Lung (tissue), 12 donors: Measurements from ENCODE around the gene COLGALT1. TPM values are rescaled to one million over a fixed set of nuclear protein-coding genes. Genes with fewer than 3 reads are reported as not detected.

ENCODE experiments used
- ATAC-seq: fragments of 200-7000 bp; cut with Tn5 transposase; one replicate; pipeline ENCODE4 v1.9.1; 2020; ENCODE audit warnings: moderate number of reproducible peaks; ENCODE audit not compliant: insufficient read depth, low FRiP score
- DNase-seq, 3 donors: peaks; one replicate each; pipeline ENCODE4 v3.0.0-alpha.2; 2013 to 2017
- H3K27ac ChIP-seq, 2 donors: one replicate each; pipeline ENCODE4 v1.5.1; 2013; ENCODE audit warnings: mild to moderate bottlenecking in 2 of 2, moderate library complexity in 2 of 2, control low read depth in 1 of 2, inconsistent platforms in 1 of 2, low read depth in 1 of 2, low read length in 1 of 2
- H3K27me3 ChIP-seq, 3 donors: one replicate each; pipeline ENCODE4 v1.5.1; 2013; ENCODE audit warnings: low read length in 2 of 3; ENCODE audit not compliant: control insufficient read depth in 3 of 3, insufficient read depth in 3 of 3
- H3K36me3 ChIP-seq, 4 donors: one replicate each; pipeline ENCODE4 v1.5.1; 2013; ENCODE audit warnings: low read length in 4 of 4, mild to moderate bottlenecking in 1 of 4, moderate library complexity in 1 of 4; ENCODE audit not compliant: control insufficient read depth in 4 of 4, insufficient read depth in 4 of 4
- H3K4me1 ChIP-seq, 5 donors: one replicate each; pipeline ENCODE4 v1.5.1; 2013; ENCODE audit warnings: low read length in 5 of 5, mild to moderate bottlenecking in 2 of 5, moderate library complexity in 1 of 5; ENCODE audit not compliant: control insufficient read depth in 5 of 5, insufficient read depth in 5 of 5
- H3K4me3 ChIP-seq: one replicate; pipeline ENCODE4 v1.5.1; 2013; ENCODE audit warnings: mild to moderate bottlenecking, control low read depth, moderate library complexity
- H3K9ac ChIP-seq, 2 donors: one replicate each; pipeline ENCODE4 v1.5.1; 2013; ENCODE audit warnings: low read length in 2 of 2, control low read depth in 1 of 2; ENCODE audit not compliant: insufficient read depth in 1 of 2
- H3K9me3 ChIP-seq, 4 donors: one replicate each; pipeline ENCODE4 v1.5.1; 2013; ENCODE audit warnings: low read length in 3 of 4, mild to moderate bottlenecking in 1 of 4, moderate library complexity in 1 of 4; ENCODE audit not compliant: control insufficient read depth in 4 of 4, insufficient read depth in 3 of 4
- WGBS, 2 donors: extraction: QIAGEN DNeasy Blood & Tissue Kit; methylation state at CpG; one replicate each; pipeline ENCODE4 v1.1.7; 2013; 5-methylcytosine and 5-hydroxymethylcytosine counted together
- polyA plus RNA-seq, 2 donors: library from polyadenylated mRNA; stranded (reverse); fragments of 200-250 nt; gene quantifications; one replicate each; pipeline ENCODE4 v1.2.1, GENCODE V29; 2013
- total RNA-seq, 2 donors: library from RNA; depleted of rRNA in 1 of 2; stranded (reverse); fragments of >200 nt in 1 of 2; gene quantifications; one replicate each; pipeline ENCODE4 v1.2.1, GENCODE V29; 2014 to 2021
- TF ChIP-seq, protein P1 (sequence below): IDR thresholded peaks from 2 replicates; pipeline ENCODE4 v1.5.1; 2012; ENCODE audit warnings: mild to moderate bottlenecking; ENCODE audit errors: control extremely low read depth, extremely low read depth
- donor health status: control.
- donor health status: control.
- donor health status: Bipolar disorder and iron deficiency.
- donor health status: healthy.
- donor health status: DM: yes; HTN: yes; CAD: no.

COLGALT1 gene
- total and polyA plus RNA-seq, 4 donors = 39.9 to 129 (median 85.1) TPM

- H3K4me1 ChIP-seq = peaks cover 0 to 12% (median 5%) of the 10 kb centered on the region in 5 donors
- peak overlapping the region; percentile 32 for H3K4me3 ChIP-seq
- no peak overlapping the region for H3K9ac ChIP-seq
- H3K27ac ChIP-seq = peak overlapping the region in 1 of 2 donors; percentile 30
- peaks cover 0 to 3% (median 3%) of the 10 kb centered on the region in 3 donors for H3K27me3 ChIP-seq
- peaks cover 0 to 7% (median 0%) of the 10 kb centered on the region in 4 donors for H3K9me3 ChIP-seq
- H3K36me3 ChIP-seq = no peaks in the 10 kb centered on the region
- peak; percentile 59 to 73 (median 67) for DNase-seq
- peak; percentile 66 for ATAC-seq
- WGBS, 2 donors = 1 to 6% methylated on average over 64 to 85 of the region's 85 CpGs
- TF ChIP-seq, protein P1, sequence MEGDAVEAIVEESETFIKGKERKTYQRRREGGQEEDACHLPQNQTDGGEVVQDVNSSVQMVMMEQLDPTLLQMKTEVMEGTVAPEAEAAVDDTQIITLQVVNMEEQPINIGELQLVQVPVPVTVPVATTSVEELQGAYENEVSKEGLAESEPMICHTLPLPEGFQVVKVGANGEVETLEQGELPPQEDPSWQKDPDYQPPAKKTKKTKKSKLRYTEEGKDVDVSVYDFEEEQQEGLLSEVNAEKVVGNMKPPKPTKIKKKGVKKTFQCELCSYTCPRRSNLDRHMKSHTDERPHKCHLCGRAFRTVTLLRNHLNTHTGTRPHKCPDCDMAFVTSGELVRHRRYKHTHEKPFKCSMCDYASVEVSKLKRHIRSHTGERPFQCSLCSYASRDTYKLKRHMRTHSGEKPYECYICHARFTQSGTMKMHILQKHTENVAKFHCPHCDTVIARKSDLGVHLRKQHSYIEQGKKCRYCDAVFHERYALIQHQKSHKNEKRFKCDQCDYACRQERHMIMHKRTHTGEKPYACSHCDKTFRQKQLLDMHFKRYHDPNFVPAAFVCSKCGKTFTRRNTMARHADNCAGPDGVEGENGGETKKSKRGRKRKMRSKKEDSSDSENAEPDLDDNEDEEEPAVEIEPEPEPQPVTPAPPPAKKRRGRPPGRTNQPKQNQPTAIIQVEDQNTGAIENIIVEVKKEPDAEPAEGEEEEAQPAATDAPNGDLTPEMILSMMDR = peak; percentile 29
These were observed 50.5 kb downstream of the COLGALT1 start for GRCh38 chr19:17605761-17606589.

GRCh38 chr19:17606590-17607185, 51.2 kb downstream of the COLGALT1 start:
- Histone ChIP-seq H3K27me3 (peaks cover 0 to 3% (median 3%) of the 10 kb centered on the region in 3 donors), H3K9ac (no peak overlapping the region), H3K4me1 (peaks cover 0 to 12% (median 5%) of the 10 kb centered on the region in 5 donors), H3K4me3 (no peak overlapping the region), H3K36me3 (no peaks in the 10 kb centered on the region), H3K9me3 (peaks cover 0 to 7% (median 0%) of the 10 kb centered on the region in 4 donors), H3K27ac (no peak overlapping the region)
- DNase-seq (no peak), ATAC-seq (no peak)
- TF ChIP-seq, protein P1 = no peak
- WGBS, 2 donors = 20 to 21% methylated on average over 18 of the region's 18 CpGs

- Histone ChIP-seq H3K9ac (no peak overlapping the region), H3K27me3 (peaks cover 0 to 3% (median 3%) of the 10 kb centered on the region in 3 donors), H3K4me1 (peaks cover 0 to 12% (median 5%) of the 10 kb centered on the region in 5 donors), H3K4me3 (no peak overlapping the region), H3K9me3 (peaks cover 0 to 4% (median 0%) of the 10 kb centered on the region in 4 donors), H3K36me3 (no peaks in the 10 kb centered on the region), H3K27ac (no peak overlapping the region)
- DNase-seq (no peak), ATAC-seq (no peak)
- TF ChIP-seq, protein P1 = no peak
- WGBS, 2 donors = 96 to 98% methylated on average over 9 of the region's 9 CpGs
These were observed 52.5 kb downstream of the COLGALT1 start for GRCh38 chr19:17607936-17608335.
